GM12865 (cell line): ENCODE data around the gene KLHL8.

ENCODE experiments used
- DNase-seq: peaks from one replicate; pipeline ENCODE4 v3.0.0; 2010; ENCODE audit warnings: low read depth
- H3K4me3 ChIP-seq: 2 replicates; pipeline ENCODE4 v1.5.1; 2011; ENCODE audit warnings: mild to moderate bottlenecking, low read depth, low read length, control low read depth
- TF ChIP-seq, protein P1 (sequence below): IDR thresholded peaks from 2 replicates; pipeline ENCODE4 v1.5.1; 2011; ENCODE audit warnings: low read length, control low read depth, low read depth, inconsistent platforms; ENCODE audit not compliant: insufficient read depth; ENCODE audit errors: missing control alignments

Gene KLHL8

DNA sequence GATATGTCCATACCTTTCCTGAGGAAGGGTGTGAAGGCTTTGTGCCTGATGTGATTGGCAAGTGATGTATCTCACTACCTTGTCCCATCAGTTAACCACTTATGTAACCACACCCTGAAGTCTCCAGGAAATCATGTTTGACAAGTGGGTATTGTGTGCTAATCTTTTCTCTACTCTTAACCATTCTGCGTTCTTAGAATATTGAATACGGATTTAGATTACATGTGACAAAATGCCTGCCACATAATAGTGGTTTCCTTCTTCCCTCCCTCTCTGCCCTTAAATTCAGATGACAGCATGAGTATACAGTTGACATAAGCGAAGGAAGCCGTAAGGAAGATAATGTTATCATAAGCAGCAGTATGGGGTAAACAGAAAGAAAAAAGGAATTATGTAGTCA, 108.4 kb downstream of the KLHL8 start:
- no peak for DNase-seq
- TF ChIP-seq, protein P1, sequence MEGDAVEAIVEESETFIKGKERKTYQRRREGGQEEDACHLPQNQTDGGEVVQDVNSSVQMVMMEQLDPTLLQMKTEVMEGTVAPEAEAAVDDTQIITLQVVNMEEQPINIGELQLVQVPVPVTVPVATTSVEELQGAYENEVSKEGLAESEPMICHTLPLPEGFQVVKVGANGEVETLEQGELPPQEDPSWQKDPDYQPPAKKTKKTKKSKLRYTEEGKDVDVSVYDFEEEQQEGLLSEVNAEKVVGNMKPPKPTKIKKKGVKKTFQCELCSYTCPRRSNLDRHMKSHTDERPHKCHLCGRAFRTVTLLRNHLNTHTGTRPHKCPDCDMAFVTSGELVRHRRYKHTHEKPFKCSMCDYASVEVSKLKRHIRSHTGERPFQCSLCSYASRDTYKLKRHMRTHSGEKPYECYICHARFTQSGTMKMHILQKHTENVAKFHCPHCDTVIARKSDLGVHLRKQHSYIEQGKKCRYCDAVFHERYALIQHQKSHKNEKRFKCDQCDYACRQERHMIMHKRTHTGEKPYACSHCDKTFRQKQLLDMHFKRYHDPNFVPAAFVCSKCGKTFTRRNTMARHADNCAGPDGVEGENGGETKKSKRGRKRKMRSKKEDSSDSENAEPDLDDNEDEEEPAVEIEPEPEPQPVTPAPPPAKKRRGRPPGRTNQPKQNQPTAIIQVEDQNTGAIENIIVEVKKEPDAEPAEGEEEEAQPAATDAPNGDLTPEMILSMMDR, result no peak
- H3K4me3 ChIP-seq, result no peak overlapping the region
